ENCODE measurements around the gene PARVB.

PARVB gene

GRCh38 chr22:44024288-44024921 lies at the start of gene PARVB:
Gene PARVB (plus strand): TSS chr22:44024302. CDS start chr22:44024340, 38 bp downstream.
- peak; percentile 52 for DNase-seq (ENCODE audit: low read depth, low spot score)

GRCh38 chr22:43975041-43975440 lies 49.1 kb upstream of the PARVB start:
- no peak for DNase-seq (ENCODE audit: low read depth, low spot score)

DNA sequence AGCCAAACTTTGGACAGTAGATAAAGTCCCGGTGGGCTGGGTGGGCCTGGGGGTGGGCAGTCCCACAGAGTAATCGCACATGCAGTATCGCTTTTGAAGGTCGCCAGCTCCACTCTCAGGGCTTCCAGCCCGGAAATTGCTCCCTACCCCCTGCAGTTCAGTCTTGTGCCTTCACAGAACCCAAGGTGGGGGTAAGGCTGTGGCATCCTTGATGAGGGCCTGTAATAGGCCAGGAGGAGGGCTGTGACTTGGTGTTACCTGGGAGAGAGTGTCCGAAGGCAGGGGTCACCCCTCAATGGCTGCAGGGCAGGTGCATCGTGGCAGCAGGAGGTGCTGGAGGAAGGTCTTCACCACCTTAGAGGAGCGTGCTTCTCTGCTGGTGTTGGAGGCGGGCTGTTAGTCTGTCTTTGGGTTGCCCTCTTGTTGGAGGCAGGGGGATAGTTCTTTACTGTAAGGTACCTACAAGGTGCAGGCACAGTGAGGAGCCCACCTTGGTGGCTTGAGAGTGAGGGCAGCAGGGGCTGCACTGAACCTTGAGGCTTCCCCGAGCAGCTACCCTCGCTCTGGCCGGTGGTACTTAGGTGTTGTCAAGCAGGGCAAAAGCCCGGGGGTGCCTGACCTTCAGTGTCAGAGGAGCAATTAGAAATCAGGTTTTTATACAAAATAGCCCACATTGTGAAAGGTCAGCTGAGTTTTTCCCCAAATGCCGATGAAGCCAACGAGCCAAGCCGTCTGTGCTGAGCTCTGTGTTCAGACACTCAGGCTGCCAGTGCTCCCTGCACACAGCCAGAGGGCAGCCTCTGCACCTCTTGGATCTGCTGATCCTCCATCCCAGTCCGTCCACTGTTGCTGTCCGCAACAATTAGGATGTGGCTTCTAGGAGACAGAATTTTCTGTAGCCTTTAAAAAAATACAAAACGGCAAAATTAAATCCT lies 47.0 kb upstream of the PARVB start:
- DNase-seq (ENCODE audit: low read depth, low spot score), result no peak

GRCh38 chr22:43978558-43978957 lies 45.5 kb upstream of the PARVB start:
- no peak for DNase-seq (ENCODE audit: low read depth, low spot score)

DNA sequence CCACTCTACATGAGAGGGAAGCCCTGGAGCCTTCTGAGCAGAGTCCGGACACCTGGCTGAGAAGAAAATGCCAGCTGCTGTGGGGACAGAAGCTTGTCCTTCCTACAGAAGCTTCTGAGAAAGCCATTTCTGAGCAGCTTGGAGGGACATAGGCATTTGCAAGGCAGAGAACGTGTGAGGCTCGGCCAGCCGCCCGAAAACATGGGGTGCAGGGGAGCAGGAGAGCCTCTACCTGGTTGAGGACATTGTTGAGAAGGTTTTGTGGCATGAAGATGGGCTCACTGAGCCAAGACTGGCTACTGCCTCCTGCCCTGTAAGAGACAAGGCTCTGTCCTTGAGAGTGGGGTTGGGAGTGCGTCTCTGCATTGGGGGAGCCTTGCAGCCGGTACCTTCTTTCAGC lies 43.5 kb upstream of the PARVB start:
- no peak for DNase-seq (ENCODE audit: low read depth, low spot score)

DNA sequence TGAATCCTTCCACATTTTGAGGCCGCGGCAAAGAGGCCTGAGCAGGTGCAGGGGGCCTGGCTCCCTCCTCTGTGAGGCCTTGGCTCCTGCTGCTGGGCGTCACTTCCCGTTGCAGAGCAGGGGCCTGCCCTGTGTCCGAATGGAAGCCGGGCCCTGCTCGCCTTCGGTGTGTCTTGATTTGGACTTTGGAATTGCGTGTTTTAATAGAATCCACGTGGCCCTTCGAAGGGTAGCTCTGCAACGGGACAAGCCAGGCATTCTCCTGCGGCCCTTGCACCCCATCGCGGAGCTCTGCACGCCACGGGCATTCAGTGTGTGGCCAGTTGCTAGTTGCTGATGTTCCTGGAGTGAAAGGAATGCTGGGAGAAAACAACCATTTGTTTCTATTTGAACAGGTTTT lies 43.1 kb upstream of the PARVB start:
- DNase-seq (ENCODE audit: low read depth, low spot score), result no peak

DNA sequence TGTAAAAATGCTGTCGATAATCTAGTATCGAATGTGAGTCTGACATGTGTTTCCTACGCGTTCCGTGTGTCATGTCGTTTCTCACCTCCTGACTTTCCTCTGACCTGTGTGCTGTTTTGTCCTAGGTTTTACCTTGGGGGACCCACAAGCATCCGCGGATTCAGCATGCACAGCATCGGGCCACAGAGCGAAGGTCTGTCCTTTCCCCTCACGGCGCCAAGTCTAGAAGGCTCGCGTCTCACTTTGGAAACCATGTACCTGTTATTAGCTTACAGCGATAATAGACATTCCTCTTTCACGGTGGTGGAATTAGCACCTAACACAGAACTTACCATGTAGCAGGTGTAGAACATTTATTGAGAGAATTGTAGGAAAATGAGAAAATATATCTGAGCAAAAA lies 40.3 kb upstream of the PARVB start:
- no peak for DNase-seq (ENCODE audit: low read depth, low spot score)

DNA sequence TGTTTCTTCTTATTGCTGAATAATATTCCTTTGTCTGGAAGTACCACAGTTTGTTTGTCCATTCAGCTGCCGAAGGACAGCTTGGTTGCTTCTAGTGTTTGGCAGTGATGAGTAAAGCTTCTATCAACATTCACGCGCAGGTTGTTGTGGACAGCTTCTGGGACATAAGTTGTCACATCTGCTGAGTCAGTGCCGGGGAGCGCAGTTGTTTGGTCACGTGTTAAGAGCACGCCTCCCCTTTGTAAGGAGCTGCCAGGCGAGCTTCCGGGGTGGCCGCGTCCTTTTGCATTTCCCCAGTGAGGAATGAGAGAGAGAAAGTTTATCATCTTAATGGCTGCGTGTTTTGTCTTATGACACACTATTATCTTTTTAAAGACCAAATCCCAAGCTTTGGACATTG lies 38.6 kb upstream of the PARVB start:
- DNase-seq (ENCODE audit: low read depth, low spot score), result no peak

DNA sequence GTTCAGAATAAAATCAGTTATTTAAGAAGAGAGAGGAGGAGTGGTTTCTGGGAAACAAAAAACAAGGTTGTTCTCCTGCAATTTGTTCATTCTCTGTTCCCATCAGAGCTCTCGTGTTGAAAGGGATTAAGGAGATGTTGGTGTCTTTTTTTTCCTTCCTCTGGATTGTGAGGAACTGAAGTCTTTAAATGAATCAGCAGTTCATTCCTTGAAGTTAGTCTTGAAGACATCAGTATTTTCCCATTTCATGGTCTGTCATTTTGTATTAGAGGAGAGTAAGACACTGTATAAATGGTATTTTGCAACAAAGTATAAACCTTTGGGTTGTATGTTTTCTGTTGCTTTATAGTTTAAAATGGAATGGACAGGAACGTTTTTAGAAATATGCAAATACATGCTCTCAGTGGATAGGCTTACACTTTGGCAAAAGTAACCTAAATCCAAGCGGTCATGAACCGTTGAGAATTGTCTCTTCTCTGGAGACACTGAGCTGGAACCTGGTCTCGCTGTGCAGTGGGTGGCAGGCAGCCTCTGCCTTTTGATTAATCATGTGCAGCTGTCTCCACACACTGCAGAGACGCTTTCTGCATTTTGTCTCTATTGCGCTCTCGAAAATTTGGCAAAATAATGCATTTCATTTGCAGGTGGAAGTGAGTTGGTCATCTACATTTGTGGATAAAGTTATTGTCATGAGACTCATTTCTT lies 35.8 kb upstream of the PARVB start:
- DNase-seq (ENCODE audit: low read depth, low spot score), result no peak

GRCh38 chr22:43988960-43989359 lies 35.1 kb upstream of the PARVB start:
- DNase-seq (ENCODE audit: low read depth, low spot score), result no peak

DNA sequence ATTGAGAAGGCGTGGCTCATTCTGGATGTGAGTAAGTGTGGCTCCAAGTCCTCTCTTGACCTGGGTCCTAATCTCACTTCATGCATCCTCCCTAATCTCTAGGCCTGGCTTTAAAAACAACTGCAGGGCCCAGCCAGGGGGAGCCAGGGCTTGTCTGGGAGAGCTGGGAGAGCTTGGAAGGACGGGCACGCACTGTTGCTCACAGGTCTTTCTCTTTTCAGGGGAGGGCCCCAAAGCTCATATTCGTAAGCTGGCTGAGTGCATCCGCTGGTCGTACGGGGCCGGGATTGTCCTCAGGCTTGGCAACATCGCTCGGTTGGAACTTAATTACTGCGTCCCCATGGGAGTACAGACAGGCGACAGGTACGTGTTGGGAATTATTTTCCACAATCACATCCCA lies 34.1 kb upstream of the PARVB start:
- DNase-seq (ENCODE audit: low read depth, low spot score), result no peak

GRCh38 chr22:43991316-43992020 lies 32.6 kb upstream of the PARVB start:
- no peak for DNase-seq (ENCODE audit: low read depth, low spot score)

DNA sequence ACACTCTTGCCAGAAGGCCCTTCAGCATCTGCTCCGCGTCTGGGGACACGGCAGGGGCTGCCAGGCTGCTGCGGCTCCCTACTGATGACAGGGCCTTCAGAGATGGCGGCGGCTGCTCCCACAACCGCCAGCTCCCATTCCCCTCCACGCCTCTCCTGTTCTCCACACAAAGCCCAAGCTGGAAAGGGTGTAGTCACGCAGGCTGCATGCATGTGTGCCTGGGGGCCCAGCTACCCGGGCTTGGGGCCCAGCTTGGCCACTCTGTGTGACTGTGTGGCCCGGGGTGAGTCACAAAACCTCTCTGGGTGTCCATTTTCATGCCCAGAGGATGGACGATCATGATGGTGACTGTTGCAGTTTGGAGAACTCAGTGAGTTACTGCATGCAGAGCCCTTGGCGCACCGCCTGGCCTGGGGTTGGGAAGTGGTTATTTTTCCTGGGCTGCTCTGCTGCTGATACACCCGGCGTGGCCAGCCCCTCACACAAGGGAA lies 31.7 kb upstream of the PARVB start:
- DNase-seq (ENCODE audit: low read depth, low spot score), result peak; percentile 58

GRCh38 chr22:43993072-43993760 lies 30.9 kb upstream of the PARVB start:
- peak; percentile 78 for DNase-seq (ENCODE audit: low read depth, low spot score)

- DNase-seq (ENCODE audit: low read depth, low spot score), result no peak
Measured at GRCh38 chr22:43994006-43994405, 30.1 kb upstream of the PARVB start.

- DNase-seq (ENCODE audit: low read depth, low spot score), result no peak
Measured at GRCh38 chr22:43994416-43994815, 29.7 kb upstream of the PARVB start.

- DNase-seq (ENCODE audit: low read depth, low spot score), result no peak
Measured at GRCh38 chr22:43995057-43995685, 28.9 kb upstream of the PARVB start.

- no peak for DNase-seq (ENCODE audit: low read depth, low spot score)
Measured at GRCh38 chr22:43995798-43996169, 28.3 kb upstream of the PARVB start.

DNA sequence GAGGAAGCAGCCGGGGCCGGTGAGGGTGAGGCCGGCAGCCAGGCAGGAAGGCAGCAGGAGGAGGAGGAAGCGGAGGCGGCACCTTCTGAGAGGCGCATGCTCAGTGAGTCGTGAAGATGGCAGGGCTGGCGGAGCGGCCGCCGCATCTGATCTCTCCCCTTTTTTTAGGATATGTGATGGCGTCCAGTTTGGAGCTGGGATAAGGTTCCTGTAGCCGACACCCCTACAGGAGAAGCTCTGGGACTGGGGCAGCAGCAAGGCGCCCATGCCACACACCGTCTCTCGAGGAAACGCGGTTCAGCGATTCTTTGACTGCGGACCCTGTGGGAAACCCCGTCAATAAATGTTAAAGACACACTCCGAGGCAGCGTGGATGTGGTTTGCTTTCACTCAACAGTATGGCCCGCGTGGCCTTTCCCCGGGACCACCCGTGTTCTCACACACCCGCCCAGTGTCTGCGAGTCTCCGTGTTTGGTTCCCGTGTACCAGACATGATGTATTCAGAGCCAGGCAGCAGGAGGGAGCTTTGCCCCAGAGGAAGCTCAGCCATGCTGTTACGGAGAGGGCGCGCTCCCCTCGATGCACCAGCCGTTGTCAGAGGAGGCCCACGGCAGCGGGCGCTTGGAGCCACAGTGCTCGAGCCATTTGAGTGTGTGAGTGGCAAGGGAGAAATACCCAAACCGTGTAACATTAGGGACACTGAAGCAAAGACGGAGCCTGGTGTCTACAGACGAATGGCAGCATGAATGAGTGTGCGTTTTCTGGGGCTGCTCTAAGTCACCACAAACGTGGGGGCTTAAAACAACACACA lies 27.7 kb upstream of the PARVB start:
- DNase-seq (ENCODE audit: low read depth, low spot score), result no peak

- DNase-seq (ENCODE audit: low read depth, low spot score), result no peak
Measured at GRCh38 chr22:43996981-43997265, 27.2 kb upstream of the PARVB start.
